TTC549 (cell line): ENCODE results near the gene S1PR3.

Source experiments
- FAIRE-seq: peaks from 2 replicates; lab custom pipeline; 2012; peaks lifted over from hg19 to GRCh38; lab: Jason Lieb, UNC

S1PR3 gene

DNA sequence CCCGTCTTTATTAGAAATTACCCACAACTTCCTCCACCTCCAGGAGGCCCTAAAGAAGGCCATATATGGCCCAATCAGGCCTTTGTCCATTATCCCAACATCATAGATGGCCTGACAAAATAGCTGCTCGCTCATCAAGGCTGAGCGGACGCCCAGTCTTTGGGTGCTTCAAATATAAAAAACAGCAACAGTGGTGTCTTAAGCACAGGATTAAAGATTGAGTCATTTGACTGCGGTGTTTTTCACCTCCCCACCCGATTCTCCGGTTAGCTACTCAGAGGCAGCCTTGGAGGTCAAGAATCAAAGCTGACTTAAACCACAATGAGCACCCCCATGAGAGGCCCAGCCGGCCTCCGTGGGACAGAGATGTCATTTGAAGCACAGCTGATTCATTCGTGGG, 18.8 kb downstream of the S1PR3 start:
- FAIRE-seq = no peak

- no peak for FAIRE-seq
Measured at GRCh38 chr9:89010526-89011111, 19.4 kb downstream of the S1PR3 start.

GRCh38 chr9:89011683-89012082, 20.4 kb downstream of the S1PR3 start:
- FAIRE-seq = no peak

DNA sequence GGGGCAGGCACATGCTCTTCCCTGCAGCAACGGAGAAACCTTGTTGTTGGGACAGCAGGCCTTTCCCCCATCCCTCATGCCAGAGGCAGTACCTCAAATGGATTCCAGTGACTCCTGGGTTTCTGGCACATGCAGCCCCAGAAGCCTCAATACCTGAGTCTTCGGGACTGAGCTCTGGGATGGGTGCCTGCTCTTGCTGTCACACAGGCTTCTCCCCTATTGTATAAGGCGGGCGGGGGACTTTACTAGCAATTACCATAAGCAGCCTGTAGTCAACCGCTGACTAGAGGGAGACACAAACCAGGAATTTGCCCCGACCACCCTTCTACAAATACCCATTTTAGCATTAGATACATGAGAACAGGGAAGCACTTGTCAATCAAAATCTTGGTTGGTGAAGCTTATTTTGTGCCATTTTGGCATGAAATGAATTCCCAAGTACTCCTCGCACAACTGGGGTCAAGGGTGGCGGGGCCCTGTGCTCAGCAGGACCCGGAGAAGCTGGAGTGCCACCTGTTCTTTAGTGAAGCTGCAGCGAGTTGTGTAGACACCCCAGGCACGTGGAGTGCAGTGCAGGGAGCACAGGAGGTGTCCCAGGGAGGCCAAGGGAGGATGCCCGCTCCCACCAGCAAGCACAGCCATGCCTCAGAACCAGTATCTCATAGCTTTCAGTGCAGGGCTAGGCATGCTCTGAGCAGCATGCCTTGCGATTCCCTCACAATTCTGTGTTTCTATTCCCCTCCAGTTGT, 21.2 kb downstream of the S1PR3 start:
- FAIRE-seq = no peak

DNA sequence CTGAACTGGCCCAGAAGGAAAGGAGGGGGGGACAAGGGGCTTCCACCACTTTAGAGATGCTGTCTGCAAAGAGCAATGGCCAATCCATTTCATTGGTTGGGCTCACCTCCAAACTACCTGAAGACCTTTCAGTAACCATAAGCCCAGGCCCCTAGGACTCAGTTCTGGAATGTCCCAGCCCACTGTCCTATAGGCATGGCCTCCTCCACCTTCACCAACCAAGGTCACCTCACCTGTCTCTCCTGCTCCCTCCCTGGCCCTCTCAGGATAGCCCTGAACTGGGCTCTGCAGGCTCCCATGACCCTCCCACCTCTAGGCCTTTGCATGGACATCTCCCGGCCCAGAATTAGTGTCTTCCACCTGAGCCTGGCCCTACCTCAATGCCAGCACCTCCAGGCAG, 22.4 kb downstream of the S1PR3 start:
- FAIRE-seq = no peak

DNA sequence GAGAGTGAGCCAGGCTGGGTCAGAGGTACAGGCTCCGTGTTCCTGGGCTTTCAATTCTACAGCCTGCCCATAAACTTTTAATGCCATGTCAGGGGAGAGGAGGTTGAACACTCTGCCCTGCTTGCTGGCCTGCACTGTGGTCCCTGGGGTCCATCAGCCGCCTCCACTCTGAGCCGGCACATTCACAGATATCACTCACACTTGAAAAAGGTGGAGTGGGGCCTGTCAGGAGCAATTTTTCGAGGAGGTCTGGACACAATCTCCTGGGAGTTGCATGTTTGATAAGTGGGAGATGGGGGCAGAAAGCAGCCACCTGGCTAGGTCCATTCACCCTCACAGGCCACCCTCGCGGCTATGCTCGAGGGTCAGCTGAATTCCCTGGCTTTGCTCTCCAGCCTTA, 22.9 kb downstream of the S1PR3 start:
- no peak for FAIRE-seq

DNA sequence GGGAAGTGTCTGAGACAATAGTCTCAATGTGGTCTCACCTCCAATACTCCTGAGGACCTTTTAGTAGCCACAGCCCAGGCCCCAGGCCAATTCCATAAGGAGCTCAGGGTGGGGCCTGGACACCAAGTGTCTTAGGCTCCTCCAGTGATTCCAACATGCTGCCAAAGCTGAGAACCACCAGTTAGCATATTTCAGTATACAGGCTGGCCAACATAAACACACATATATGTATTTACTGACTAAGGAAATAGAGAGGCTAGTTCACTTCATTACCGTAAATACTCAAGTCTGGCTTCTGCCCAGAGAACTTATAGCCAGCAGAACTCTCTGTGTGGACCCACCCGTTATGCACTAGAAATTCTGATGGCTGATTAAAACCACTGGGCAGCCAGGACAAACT, 24.1 kb downstream of the S1PR3 start:
- no peak for FAIRE-seq

DNA sequence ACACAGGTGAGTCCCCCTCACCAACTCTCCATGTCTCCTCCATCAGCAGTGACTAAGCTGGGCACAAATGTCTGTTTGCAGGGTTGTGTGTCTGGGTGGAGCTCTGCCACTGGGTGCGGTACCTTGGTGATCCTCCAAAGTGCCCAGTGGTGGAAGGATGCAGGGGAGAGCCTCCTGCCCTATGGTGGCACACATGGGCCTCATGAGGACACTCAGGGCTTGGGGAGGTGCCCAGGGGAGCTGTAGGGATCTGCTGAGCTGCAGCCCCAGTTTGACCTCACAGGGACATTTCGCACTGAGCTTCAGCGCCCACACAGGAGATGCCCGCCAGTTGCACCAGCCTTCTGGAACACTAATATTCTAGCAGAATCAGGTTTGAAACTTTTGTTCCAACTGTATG, 29.5 kb downstream of the S1PR3 start:
- FAIRE-seq = no peak

GRCh38 chr9:89021154-89021803, 30.0 kb downstream of the S1PR3 start:
- no peak for FAIRE-seq

DNA sequence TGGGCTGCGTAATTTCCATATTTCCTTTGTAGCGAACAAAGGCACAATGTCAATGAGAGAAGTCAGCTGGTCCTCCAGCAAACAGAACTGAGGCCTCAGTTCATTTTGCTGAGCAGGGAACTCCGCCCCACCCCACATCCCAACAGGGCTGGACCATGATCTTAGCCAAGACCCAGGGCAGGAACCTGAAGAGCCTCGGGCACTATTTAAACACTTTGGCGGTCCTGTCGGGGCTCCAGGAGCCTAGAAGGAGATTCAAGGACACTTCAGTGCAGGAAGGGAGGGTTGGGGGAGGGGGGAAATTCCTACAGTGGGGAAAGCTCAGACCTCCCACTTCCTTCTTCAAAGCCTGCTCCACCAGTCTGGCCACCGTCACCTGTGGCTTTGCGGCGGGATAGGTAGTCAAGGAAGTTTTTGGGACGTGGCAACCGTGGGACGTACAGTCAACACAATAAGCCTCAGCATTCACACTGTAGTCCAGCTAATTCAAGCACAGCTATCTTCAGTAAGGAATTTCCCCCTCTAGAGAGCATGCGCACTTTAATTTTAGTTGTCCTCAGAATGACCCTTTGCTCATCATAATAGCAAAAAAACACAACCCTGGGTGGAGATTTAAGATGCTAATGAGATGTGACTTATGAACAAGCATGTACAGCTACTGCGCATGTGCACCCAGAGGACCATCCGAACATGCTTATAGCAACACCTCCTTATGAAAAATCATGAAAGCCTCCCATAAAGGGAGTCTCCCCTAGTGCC, 30.9 kb downstream of the S1PR3 start:
- no peak for FAIRE-seq

DNA sequence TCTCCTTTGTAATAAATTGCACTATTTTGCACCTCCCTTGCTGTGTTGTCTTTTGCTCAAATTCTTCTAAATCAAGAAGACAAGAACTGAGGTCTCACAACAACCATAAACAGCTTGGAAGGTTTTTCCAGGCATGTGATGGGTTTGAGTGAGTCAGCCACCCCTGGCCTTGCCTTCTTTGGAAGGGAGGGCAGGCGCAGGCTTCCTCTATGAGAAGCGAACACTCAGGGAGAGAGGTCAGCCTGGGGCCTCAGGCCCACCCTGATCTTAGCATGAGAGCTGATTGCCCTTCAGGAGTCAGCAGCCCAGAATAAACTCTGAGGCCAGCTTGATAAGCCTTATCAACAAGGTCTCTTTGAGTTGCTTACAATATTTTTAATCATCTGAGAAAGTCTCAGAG, 31.6 kb downstream of the S1PR3 start:
- FAIRE-seq = no peak

GRCh38 chr9:89023740-89024139, 32.5 kb downstream of the S1PR3 start:
- FAIRE-seq = no peak

- FAIRE-seq = no peak
Measured at GRCh38 chr9:89024727-89025126, 33.5 kb downstream of the S1PR3 start.

DNA sequence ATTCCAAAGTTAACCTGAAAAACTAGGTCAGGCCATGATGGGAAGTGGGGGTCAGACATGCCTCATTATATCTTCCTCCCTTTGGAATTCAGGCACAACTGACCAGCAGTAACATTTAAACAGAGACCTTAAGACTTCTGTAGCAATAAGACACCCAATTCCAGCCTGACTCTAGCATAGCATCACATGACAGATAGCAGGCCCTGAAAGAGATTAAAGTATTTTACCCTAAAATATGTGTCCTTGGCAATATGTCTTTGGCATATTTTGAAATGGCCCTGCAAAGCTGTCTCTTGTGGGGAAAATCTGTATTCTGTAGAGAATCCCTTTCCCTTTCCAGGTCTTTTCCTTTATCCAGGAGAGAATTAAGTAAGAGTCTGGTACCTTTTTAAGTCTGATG, 34.3 kb downstream of the S1PR3 start:
- FAIRE-seq = no peak

GRCh38 chr9:89026876-89027275, 35.6 kb downstream of the S1PR3 start:
- FAIRE-seq = no peak

GRCh38 chr9:89029788-89030187, 38.5 kb downstream of the S1PR3 start:
- FAIRE-seq = no peak

DNA sequence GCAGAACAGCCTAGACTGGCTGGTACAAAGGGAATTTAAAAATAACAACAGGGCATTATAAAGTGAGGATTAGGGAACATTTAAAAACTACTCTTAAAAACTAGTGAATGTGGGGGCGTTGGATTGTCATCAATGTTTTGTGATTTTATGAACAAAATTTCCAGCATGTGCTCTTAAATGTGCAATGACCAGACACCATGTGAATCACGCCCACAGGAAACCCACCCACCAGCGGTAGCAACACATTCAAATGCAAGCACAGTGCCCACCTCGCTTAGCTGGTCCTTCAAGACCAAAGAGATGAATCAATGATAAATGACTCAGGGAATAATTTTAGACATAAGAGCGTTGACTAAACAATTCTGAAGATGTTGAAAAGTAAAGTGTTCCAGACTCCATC, 40.9 kb downstream of the S1PR3 start:
- FAIRE-seq = no peak

GRCh38 chr9:89032661-89033060, 41.4 kb downstream of the S1PR3 start:
- FAIRE-seq = no peak

- no peak for FAIRE-seq
Measured at GRCh38 chr9:89036383-89036782, 45.1 kb downstream of the S1PR3 start.

DNA sequence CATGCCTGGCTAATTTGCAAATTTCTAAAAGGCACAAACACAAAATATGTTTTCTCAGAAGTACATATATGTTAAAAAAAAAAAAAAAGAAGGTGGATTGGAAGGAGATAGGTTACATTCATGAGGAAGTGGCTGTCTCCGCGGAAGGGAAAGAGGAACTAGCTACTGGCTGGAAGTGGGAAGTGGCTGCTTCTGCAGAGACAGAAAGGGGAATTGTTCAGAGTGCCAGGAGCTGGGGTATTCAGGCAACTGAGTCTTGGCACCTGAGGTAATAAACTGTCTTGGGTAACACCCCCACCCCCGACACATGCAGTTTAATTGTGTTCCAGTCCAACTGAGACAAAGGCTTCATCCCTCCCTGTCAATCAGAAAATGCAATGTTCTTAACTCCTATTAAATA, 45.6 kb downstream of the S1PR3 start:
- FAIRE-seq = no peak

- FAIRE-seq = no peak
Measured at GRCh38 chr9:89037346-89037745, 46.1 kb downstream of the S1PR3 start.

DNA sequence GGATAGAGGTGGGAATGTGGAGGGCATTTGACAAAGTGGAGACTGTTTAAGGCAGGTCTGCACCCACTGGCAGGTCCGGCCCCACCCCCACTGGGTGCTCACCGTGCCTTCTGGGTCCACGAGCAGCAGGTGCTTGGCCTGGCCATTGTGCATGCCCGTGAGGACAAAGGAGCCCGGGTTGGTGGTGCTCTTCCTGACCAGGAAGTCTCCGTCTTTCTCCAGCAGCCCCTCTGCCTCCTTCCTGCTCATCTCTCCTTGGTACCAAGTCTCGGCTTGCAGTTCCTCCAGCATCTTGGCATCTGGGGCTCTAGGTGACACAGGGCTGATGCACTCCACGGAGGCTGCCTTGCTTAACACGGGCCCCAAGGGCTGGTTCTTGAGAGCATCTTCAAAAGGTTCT, 46.6 kb downstream of the S1PR3 start:
- no peak for FAIRE-seq
